Endothelial cell of umbilical vein (primary cell): Measurements from ENCODE around the gene KLC1.
"Not testable (repeated sequence)": the region's sequence is repeated elsewhere in the genome, so short reads cannot be mapped to it uniquely, and the experiment has no call there.

Source experiments
- EZH2 ChIP-seq: IDR thresholded peaks from 2 replicates; pipeline ENCODE4 v1.6.1; 2012; ENCODE audit warnings: borderline replicate concordance, low read depth, mild to moderate bottlenecking, moderate library complexity, low read length, inconsistent platforms; ENCODE audit not compliant: severe bottlenecking
- MYC ChIP-seq: IDR thresholded peaks from one replicate; pipeline ENCODE4 v1.6.1; 2011; ENCODE audit warnings: mild to moderate bottlenecking, low read depth, low read length
- POLR2A ChIP-seq: IDR thresholded peaks from 2 replicates; pipeline ENCODE4 v1.6.1; 2012; ENCODE audit warnings: low read depth, mild to moderate bottlenecking, control low read depth, low read length
- POLR2AphosphoS5 ChIP-seq: IDR thresholded peaks from 2 replicates; pipeline ENCODE4 v1.6.1; 2012; ENCODE audit warnings: low read depth, mild to moderate bottlenecking, control low read depth, low read length, moderate library complexity; ENCODE audit not compliant: insufficient read depth
- TF ChIP-seq, protein P1 (sequence below): IDR thresholded peaks from 2 replicates; pipeline ENCODE4 v1.6.1; 2011; ENCODE audit not compliant: insufficient read depth, insufficient read length
- TF ChIP-seq, protein P2 (sequence below), 2 donors: IDR thresholded peaks; 1 replicate in 1 of 2; 2 replicates in 1 of 2; pipeline ENCODE4 v1.5.1; 2011; ENCODE audit warnings: low read length in 2 of 2, mild to moderate bottlenecking in 2 of 2, moderate library complexity in 2 of 2, control low read depth in 1 of 2, inconsistent platforms in 1 of 2, low read depth in 1 of 2; ENCODE audit not compliant: insufficient read depth in 1 of 2; ENCODE audit errors: extremely low read depth in 1 of 2

DNA sequence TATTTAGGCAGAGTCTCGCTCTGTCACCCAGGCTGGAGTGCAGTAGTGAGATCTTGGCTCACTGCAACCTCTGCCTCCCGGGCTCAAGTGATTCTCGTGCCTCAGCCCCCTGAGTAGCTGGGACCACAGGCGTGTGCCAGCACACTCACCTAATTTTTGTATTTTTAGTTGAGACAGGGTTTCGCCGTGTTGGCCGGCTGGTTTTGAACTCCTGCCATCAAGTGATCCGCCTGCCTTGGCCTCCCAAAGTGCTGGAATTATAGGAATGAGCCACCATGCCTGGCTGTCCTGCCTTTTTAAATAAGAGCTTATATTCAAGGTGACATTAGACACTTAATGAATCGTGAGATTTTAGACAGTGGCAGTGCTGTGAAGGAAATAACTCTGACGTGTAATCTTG, 24.3 kb downstream of the KLC1 start:
- TF ChIP-seq, protein P1, sequence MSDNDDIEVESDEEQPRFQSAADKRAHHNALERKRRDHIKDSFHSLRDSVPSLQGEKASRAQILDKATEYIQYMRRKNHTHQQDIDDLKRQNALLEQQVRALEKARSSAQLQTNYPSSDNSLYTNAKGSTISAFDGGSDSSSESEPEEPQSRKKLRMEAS, result not testable (repeated sequence)
- TF ChIP-seq, protein P2, sequence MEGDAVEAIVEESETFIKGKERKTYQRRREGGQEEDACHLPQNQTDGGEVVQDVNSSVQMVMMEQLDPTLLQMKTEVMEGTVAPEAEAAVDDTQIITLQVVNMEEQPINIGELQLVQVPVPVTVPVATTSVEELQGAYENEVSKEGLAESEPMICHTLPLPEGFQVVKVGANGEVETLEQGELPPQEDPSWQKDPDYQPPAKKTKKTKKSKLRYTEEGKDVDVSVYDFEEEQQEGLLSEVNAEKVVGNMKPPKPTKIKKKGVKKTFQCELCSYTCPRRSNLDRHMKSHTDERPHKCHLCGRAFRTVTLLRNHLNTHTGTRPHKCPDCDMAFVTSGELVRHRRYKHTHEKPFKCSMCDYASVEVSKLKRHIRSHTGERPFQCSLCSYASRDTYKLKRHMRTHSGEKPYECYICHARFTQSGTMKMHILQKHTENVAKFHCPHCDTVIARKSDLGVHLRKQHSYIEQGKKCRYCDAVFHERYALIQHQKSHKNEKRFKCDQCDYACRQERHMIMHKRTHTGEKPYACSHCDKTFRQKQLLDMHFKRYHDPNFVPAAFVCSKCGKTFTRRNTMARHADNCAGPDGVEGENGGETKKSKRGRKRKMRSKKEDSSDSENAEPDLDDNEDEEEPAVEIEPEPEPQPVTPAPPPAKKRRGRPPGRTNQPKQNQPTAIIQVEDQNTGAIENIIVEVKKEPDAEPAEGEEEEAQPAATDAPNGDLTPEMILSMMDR (IDR thresholded peaks at IDR 0.05; ENCODE audit: extremely low read depth in 1 of 2, insufficient read depth in 1 of 2, low read depth in 1 of 2, low read length in 2 of 2), result not testable (repeated sequence)
- not testable (repeated sequence) for TF ChIP-seq MYC, EZH2, POLR2AphosphoS5, POLR2A
